Ishikawa (cell line): ENCODE data around the gene PEX5.

Experiments used
- EP300 ChIP-seq: IDR thresholded peaks from 2 replicates; pipeline ENCODE4 v1.6.1; 2012; ENCODE audit warnings: borderline replicate concordance
- TAF1 ChIP-seq: IDR thresholded peaks from 2 replicates; pipeline ENCODE4 v1.6.1; 2012; ENCODE audit warnings: low read depth, mild to moderate bottlenecking
- TF ChIP-seq, protein P1 (sequence below): IDR thresholded peaks from 2 replicates; pipeline ENCODE4 v1.6.1; 2012

DNA sequence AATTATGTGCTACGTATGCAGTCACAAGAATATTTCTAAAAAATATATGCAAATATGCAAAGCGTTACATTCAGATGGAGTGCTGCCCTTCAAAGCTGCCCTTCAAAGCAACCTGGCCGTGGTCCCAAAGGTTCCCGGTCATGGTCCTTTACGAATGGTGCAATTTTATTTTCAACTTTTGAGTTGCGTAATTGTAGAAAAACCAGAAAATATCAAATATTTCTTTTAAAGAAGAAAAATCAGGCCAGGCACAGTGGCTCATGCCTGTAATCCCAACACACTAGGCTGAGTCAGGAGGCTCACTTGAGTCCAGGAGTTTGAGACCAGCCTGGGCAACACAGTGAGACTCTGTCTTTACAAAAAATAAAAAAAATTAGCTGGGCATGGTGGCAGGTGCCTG is 38.0 kb upstream of the PEX5 start:
- TF ChIP-seq TAF1 = no peak
- TF ChIP-seq, protein P1, sequence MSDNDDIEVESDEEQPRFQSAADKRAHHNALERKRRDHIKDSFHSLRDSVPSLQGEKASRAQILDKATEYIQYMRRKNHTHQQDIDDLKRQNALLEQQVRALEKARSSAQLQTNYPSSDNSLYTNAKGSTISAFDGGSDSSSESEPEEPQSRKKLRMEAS = no peak
- no peak for TF ChIP-seq EP300
